Measurements from ENCODE around the gene SNAP29.

The SNAP29 gene

GRCh38 chr22:20919718-20920117, 60.9 kb downstream of the SNAP29 start:
- TF ChIP-seq ZNF202 (tag by site-specific recombination; IDR thresholded peaks at IDR 0.05; ENCODE audit: borderline replicate concordance) (no peak), ZIC2 (tag by site-specific recombination; IDR thresholded peaks at IDR 0.05) (peak; percentile 43), ZBTB8A (tag by site-specific recombination; IDR thresholded peaks at IDR 0.05) (peak; percentile 21; the same call in 1 of the 2 replicates), ZNF350 (tag by site-specific recombination; IDR thresholded peaks at IDR 0.05) (no peak), KLF10 (tag by site-specific recombination; IDR thresholded peaks at IDR 0.05) (0 out of 2 replicates have a peak, but pooled peaks have one; percentile 14), ZBTB44 (tag by site-specific recombination; IDR thresholded peaks at IDR 0.05) (no peak), FEZF1 (tag by site-specific recombination; IDR thresholded peaks at IDR 0.05) (peak; percentile 62)
- TF ChIP-seq, protein P1, sequence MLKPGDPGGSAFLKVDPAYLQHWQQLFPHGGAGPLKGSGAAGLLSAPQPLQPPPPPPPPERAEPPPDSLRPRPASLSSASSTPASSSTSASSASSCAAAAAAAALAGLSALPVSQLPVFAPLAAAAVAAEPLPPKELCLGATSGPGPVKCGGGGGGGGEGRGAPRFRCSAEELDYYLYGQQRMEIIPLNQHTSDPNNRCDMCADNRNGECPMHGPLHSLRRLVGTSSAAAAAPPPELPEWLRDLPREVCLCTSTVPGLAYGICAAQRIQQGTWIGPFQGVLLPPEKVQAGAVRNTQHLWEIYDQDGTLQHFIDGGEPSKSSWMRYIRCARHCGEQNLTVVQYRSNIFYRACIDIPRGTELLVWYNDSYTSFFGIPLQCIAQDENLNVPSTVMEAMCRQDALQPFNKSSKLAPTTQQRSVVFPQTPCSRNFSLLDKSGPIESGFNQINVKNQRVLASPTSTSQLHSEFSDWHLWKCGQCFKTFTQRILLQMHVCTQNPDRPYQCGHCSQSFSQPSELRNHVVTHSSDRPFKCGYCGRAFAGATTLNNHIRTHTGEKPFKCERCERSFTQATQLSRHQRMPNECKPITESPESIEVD (tag by site-specific recombination; IDR thresholded peaks at IDR 0.05) = peak; percentile 95
- TF ChIP-seq, protein P2, sequence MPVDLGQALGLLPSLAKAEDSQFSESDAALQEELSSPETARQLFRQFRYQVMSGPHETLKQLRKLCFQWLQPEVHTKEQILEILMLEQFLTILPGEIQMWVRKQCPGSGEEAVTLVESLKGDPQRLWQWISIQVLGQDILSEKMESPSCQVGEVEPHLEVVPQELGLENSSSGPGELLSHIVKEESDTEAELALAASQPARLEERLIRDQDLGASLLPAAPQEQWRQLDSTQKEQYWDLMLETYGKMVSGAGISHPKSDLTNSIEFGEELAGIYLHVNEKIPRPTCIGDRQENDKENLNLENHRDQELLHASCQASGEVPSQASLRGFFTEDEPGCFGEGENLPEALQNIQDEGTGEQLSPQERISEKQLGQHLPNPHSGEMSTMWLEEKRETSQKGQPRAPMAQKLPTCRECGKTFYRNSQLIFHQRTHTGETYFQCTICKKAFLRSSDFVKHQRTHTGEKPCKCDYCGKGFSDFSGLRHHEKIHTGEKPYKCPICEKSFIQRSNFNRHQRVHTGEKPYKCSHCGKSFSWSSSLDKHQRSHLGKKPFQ (tag by site-specific recombination; IDR thresholded peaks at IDR 0.05) = no peak
- Histone ChIP-seq H3K36me3 (ENCODE audit: control insufficient read depth in 2 of 2, insufficient read depth in 1 of 2, low read length in 2 of 2) (peaks cover 3 to 5% of the 10 kb centered on the region in 2 experiments; a peak in 2 of 3 replicates), H3K27ac (ENCODE audit: extremely low read depth, low read depth, low read length) (no peak overlapping the region), H3K4me1 (ENCODE audit: control insufficient read depth, insufficient read depth, low read length) (peaks cover 8% of the 10 kb centered on the region; the same call in 1 of the 2 replicates), H3K9me3 (ENCODE audit: control insufficient read depth, insufficient read depth, low read depth, low read length) (no peaks in the 10 kb centered on the region), H3K4me3 (ENCODE audit: low read depth, low read length) (peak overlapping the region; percentile 76)
- POLR2A ChIA-PET = interaction anchor here (1.0 to 1.2 kb wide), 3 partner anchors 34 to 82 kb away, joined by 3 to 6 read pairs (median 4); partner anchors contain the start of genes LZTR1 and THAP7
- CTCF ChIA-PET = interaction anchor here (0.6 to 4.1 kb wide), 5 partner anchors 9 to 317 kb away, joined by 3 to 29 read pairs (median 3); no protein-coding TSS in a partner anchor

DNA sequence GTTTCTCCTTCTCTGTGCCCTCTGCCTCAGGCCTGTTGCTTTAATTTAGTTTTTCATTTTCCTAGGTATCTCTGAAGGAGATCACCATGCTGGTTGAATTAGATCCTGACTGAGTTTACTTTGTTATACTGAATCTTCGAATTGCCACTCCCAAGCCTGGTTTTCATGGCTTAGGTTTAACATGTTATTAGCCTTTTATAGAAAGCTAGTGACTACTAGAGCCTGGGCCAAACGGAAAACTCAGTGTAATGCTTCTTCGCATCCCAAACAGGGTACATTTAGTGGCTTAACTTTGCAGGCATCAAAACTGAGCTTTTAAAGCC, 62.0 kb downstream of the SNAP29 start:
- Histone ChIP-seq H3K27ac (ENCODE audit: extremely low read depth, low read depth, low read length) (peak overlapping the region; percentile 12), H3K4me1 (ENCODE audit: control insufficient read depth, insufficient read depth, low read length) (peaks cover 11% of the 10 kb centered on the region; the same call in 1 of the 2 replicates), H3K4me3 (ENCODE audit: low read depth, low read length) (peak overlapping the region; percentile 76), H3K9me3 (ENCODE audit: control insufficient read depth, insufficient read depth, low read depth, low read length) (no peaks in the 10 kb centered on the region), H3K36me3 (ENCODE audit: control insufficient read depth in 2 of 2, insufficient read depth in 1 of 2, low read length in 2 of 2) (peaks cover 3 to 5% of the 10 kb centered on the region in 2 experiments; a peak in 2 of 3 replicates)
- ChIA-PET CTCF (interaction anchor here (0.6 to 4.1 kb wide), 10 partner anchors 8 to 117 kb away, joined by 3 to 29 read pairs (median 4); no protein-coding TSS in a partner anchor), POLR2A (interaction anchor here (0.5 to 3.0 kb wide), 4 partner anchors 15 to 81 kb away, joined by 3 to 17 read pairs (median 5); partner anchors contain the start of genes LZTR1 and THAP7)
- TF ChIP-seq ZNF623 (tag by site-specific recombination; IDR thresholded peaks at IDR 0.05) (no peak), ZNF10 (tag by site-specific recombination; IDR thresholded peaks at IDR 0.05) (no peak), SCRT2 (tag by site-specific recombination; IDR thresholded peaks at IDR 0.05) (peak; percentile 65), KLF16 (tag by site-specific recombination; IDR thresholded peaks at IDR 0.05) (no peak), SP2 (tag by site-specific recombination; IDR thresholded peaks at IDR 0.05) (no peak), ZNF660 (tag by site-specific recombination; IDR thresholded peaks at IDR 0.05) (no peak)
- TF ChIP-seq, protein P1 (tag by site-specific recombination; IDR thresholded peaks at IDR 0.05) = peak; percentile 82
